Upper lobe of right lung (tissue), 1 donor: ENCODE data around the gene HCFC1R1. TPM values are rescaled to one million over a fixed set of nuclear protein-coding genes. Genes with fewer than 3 reads are reported as not detected.

ENCODE experiments used
- ATAC-seq: fragments of 200-7000 bp; cut with Tn5 transposase; one replicate; pipeline ENCODE4 v1.9.1; 2020; ENCODE audit warnings: mild to moderate bottlenecking, moderate library complexity
- DNase-seq: peaks from one replicate; pipeline ENCODE4 v3.0.0-alpha.2; 2020
- H3K27ac ChIP-seq: fragments of 200-600 bp; one replicate; pipeline ENCODE4 v1.8.0; 2022
- H3K27me3 ChIP-seq: fragments of 200-600 bp; one replicate; pipeline ENCODE4 v1.8.0; 2022; ENCODE audit warnings: mild to moderate bottlenecking
- H3K36me3 ChIP-seq: fragments of 200-600 bp; one replicate; pipeline ENCODE4 v1.8.0; 2022
- H3K4me1 ChIP-seq: fragments of 200-600 bp; one replicate; pipeline ENCODE4 v1.8.0; 2022
- H3K4me3 ChIP-seq: fragments of 200-600 bp; one replicate; pipeline ENCODE4 v1.8.0; 2022; ENCODE audit warnings: mild to moderate bottlenecking
- H3K9me3 ChIP-seq: fragments of 200-600 bp; one replicate; pipeline ENCODE4 v1.8.0; 2022
- intact Hi-C: fragments of 100-400 bp; cut with DNase I; formaldehyde crosslinking; loops from one replicate; pipeline ENCODE4 v1.11.0; 2022
- total RNA-seq: library from RNA; stranded (reverse); fragmentation: NEBNext Ultra II Directional; extraction: Animal tissue kit (Norgen Biotek cat#: 25700); gene quantifications from one replicate; pipeline ENCODE4 v1.2.1, GENCODE V29; 2021
- TF ChIP-seq, protein P1 (sequence below): fragments of 200-600 bp; IDR thresholded peaks from one replicate; pipeline ENCODE4 v1.8.0; 2022; ENCODE audit warnings: antibody characterized with exemption
- donor health status: DM: no; HTN: yes; CAD: no; lungs with severe emphysema.

HCFC1R1 gene
- total RNA-seq, 1 donor from 2014 or later, result 55.7 TPM

DNA sequence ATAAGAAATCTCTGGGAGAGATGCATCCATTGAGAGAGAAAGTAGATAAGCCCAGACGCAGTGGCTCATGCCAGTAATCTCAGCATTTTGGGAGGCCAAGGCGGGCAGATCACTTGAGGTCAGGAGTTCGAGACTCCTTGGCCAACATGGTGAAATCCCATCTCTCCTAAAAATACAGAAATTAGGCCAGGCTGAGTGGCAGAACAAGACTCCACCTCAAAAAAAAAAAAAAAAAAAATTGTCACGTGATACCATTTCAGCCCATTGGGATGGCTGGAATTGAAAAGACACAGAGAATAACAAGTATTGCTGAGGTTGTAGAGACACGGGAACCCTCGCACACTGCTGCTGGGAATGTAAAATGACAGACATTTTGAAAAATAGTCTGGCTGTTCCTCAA, 38.8 kb upstream of the HCFC1R1 start:
- Histone ChIP-seq H3K27ac (no peak overlapping the region), H3K4me3 (no peak overlapping the region), H3K36me3 (no peaks in the 10 kb centered on the region), H3K9me3 (no peaks in the 10 kb centered on the region), H3K4me1 (peaks cover 22% of the 10 kb centered on the region), H3K27me3 (no peaks in the 10 kb centered on the region)
- DNase-seq (no peak), ATAC-seq (no peak)
- intact Hi-C loops, result no loop called here
- TF ChIP-seq, protein P1, sequence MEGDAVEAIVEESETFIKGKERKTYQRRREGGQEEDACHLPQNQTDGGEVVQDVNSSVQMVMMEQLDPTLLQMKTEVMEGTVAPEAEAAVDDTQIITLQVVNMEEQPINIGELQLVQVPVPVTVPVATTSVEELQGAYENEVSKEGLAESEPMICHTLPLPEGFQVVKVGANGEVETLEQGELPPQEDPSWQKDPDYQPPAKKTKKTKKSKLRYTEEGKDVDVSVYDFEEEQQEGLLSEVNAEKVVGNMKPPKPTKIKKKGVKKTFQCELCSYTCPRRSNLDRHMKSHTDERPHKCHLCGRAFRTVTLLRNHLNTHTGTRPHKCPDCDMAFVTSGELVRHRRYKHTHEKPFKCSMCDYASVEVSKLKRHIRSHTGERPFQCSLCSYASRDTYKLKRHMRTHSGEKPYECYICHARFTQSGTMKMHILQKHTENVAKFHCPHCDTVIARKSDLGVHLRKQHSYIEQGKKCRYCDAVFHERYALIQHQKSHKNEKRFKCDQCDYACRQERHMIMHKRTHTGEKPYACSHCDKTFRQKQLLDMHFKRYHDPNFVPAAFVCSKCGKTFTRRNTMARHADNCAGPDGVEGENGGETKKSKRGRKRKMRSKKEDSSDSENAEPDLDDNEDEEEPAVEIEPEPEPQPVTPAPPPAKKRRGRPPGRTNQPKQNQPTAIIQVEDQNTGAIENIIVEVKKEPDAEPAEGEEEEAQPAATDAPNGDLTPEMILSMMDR, result no peak

DNA sequence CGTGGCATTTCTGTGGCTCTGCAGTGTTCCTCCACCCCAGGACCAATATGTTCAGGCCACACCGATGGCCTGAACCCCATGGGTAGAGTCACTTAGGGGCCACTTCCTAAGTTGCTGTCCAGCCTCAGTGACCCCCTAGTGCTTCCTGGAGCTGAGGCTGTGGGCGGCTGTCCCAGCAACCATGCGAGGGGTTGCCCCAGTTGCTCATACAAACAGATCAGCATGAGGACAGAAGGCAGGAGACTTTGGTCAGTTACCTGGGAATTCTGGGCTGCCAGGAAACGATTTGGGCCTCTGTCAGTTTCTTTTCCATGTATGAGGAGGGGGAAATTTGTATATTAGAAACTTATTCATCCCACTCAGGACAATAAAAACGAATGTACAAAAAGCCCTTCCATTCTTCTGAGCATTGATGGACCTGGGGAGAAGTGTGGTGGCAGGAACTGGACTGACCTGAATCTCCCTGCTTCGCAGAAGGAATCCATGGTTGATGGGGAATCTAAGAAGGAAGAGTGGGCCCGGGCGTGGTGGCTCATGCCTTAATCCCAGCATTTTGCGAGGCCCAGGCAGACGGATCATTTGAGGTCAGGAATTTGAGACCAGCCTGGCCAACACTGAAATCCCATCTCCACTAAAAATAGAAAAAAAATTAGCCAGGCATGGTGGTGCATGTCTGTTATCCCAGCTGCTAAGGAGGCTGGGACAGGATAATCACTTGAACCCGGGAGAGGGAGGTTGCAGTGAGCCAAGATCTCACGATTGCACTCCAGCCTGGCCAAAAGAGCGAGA, 36.8 kb upstream of the HCFC1R1 start:
- no peak for ATAC-seq
- intact Hi-C loops, result no loop called here

DNA sequence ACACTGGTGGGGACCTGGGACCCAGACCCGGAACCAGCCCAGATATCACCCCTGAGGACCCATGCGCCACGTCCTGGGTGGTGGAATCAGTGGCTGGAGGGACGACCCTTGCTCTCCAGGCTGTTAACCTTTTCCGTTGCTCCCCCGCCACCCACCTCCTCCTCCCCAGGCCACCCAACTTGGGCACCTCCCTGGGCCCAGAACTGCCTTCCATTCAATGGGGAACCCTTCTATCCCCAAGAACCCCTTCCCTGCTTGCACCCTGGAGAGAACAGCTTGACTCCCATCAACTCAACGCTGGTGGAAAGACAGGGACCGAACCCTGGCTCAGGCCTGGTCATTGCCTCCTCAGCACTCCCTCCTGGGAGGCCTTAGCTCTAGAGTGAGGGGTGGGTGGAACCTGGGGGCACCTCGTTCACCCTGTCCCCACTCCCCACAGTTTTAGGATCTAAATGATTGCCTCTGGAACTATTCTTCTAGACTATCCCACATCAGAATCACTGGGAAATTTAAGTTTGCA, 36.0 kb upstream of the HCFC1R1 start:
- Histone ChIP-seq H3K4me3 (peak overlapping the region; percentile 86), H3K9me3 (no peaks in the 10 kb centered on the region), H3K27ac (peak overlapping the region; percentile 82), H3K27me3 (no peaks in the 10 kb centered on the region), H3K36me3 (no peaks in the 10 kb centered on the region), H3K4me1 (peaks cover 20% of the 10 kb centered on the region)
- no peak for DNase-seq
- intact Hi-C loops, result no loop called here
- no peak for ATAC-seq
- TF ChIP-seq, protein P1, result no peak

More for the DNA sequence above, 36.8 kb upstream of the HCFC1R1 start:
- no peak for DNase-seq
- no peak overlapping the region for H3K27ac ChIP-seq
- H3K36me3 ChIP-seq, result no peaks in the 10 kb centered on the region
- TF ChIP-seq, protein P1, result no peak
- no peaks in the 10 kb centered on the region for H3K27me3 ChIP-seq
- H3K4me3 ChIP-seq, result no peak overlapping the region
- peaks cover 15% of the 10 kb centered on the region for H3K4me1 ChIP-seq
- no peaks in the 10 kb centered on the region for H3K9me3 ChIP-seq

DNA sequence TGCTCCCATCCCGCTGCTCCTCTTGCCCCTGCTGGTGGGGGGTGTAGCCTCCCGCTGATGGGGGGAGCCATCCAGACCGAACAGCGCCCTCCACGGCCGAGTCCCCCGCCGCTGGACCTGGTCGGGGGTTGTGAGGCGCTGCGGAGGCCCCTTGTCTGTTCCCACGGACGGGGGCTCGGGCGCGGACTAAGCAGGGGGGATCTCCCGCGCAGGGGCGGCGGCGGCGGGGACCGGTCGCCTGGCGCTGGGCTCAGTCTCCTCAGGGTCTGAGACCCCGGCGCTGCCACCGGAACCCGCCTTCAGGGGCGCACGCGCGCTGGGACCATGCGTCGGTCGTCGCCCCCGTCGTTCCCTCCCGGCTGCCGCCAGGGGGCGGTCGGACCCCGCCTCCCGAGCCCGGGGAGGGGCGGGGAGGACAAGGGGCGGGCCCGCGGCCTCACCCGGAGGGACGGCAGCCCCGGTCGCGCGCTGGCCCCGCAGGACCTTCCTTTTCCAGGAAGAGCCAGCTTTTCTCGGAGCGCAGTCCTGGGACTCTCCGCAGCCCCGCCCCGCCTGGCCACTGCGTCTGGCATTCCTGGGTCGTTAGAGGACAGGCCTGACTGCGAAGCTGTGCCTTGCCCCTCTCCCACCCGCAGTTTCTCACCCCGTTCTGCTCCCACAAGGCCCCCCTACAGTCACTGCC, 35.4 kb upstream of the HCFC1R1 start:
- H3K36me3 ChIP-seq, result no peaks in the 10 kb centered on the region
- ATAC-seq (peak; percentile 98), DNase-seq (peak; percentile 95)

DNA sequence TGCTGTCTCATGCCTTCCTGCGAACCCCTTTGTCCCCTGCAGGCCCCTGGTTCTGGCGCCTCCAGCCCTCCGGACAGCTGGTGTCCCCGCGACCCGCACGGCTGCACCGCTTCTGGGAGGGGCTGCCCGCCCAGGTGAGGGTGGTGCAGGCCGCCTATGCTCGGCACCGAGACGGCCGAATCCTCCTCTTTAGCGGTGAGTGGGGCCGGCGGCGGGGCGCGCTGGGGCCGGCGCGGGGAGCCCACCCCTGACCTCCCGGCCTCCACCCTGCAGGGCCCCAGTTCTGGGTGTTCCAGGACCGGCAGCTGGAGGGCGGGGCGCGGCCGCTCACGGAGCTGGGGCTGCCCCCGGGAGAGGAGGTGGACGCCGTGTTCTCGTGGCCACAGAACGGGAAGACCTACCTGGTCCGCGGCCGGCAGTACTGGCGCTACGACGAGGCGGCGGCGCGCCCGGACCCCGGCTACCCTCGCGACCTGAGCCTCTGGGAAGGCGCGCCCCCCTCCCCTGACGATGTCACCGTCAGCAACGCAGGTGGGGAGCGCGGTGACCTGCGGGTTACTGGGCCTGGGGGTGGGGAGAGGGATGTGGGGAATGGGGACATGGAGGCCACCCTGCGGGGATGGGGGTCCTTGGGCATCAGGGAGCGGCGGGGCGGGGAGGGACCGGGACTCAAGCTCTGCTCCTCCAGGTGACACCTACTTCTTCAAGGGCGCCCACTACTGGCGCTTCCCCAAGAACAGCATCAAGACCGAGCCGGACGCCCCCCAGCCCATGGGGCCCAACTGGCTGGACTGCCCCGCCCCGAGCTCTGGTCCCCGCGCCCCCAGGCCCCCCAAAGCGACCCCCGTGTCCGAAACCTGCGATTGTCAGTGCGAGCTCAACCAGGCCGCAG, 34.6 kb upstream of the HCFC1R1 start:
- DNase-seq, result peak; percentile 81
- Histone ChIP-seq H3K4me1 (peaks cover 20% of the 10 kb centered on the region), H3K27ac (peak overlapping the region; percentile 82), H3K36me3 (no peaks in the 10 kb centered on the region), H3K27me3 (no peaks in the 10 kb centered on the region), H3K9me3 (no peaks in the 10 kb centered on the region), H3K4me3 (peak overlapping the region; percentile 86)
- TF ChIP-seq, protein P1, result no peak
- peak; percentile 38 for ATAC-seq
- intact Hi-C loops, result no loop called here

More for the DNA sequence above, 35.4 kb upstream of the HCFC1R1 start:
- TF ChIP-seq, protein P1, result peak; percentile 91
- no peaks in the 10 kb centered on the region for H3K9me3 ChIP-seq
- H3K4me1 ChIP-seq, result peaks cover 20% of the 10 kb centered on the region
- intact Hi-C loops, result no loop called here
- H3K27me3 ChIP-seq, result no peaks in the 10 kb centered on the region
- peak overlapping the region; percentile 86 for H3K4me3 ChIP-seq
- H3K27ac ChIP-seq, result peak overlapping the region; percentile 82
